ENCODE results near the gene OTX2. TPM values are rescaled to one million over a fixed set of nuclear protein-coding genes. Genes with fewer than 3 reads are reported as not detected.
A peak's percentile ranks its signal among the peaks of the same experiment; 100 is the strongest.

The OTX2 gene
- total RNA-seq, 4 donors from 2014 or later: not detected

GRCh38 chr14:56808383-56809269, 1.7 kb downstream of the OTX2 start:
- in situ Hi-C loops (cut with MboI; ENCODE audit: low pct_ligation_motif_present in 1 of 4, low pct_unique_long_range_greater_than_20kb in 1 of 4, low sequenced_read_pairs in 3 of 4): no loop called here
- H3K27me3 ChIP-seq: peaks cover 100% of the 10 kb centered on the region
- intact Hi-C loops (cut with DNase I; ENCODE audit: low total_unique reads): no loop called here
- H3K36me3 ChIP-seq: no peaks in the 10 kb centered on the region
- H3K9me3 ChIP-seq: no peaks in the 10 kb centered on the region
- peak overlapping the region in 1 of 4 donors; percentile 18 for H3K4me3 ChIP-seq
- DNase-seq: no peak
- H3K4me1 ChIP-seq: peaks cover 0 to 19% (median 11%) of the 10 kb centered on the region in 4 donors
- H3K27ac ChIP-seq: no peak overlapping the region
- 9 to 23% methylated on average over 11 to 58 of the region's 71 CpGs for WGBS, 2 donors (ENCODE audit: low coverage in 1 of 2)
- TF ChIP-seq POLR2A (IDR thresholded peaks at IDR 0.05): no peak
- no peak for TF ChIP-seq POLR2AphosphoS5 (IDR thresholded peaks at IDR 0.05)
- no peak for TF ChIP-seq EP300 (IDR thresholded peaks at IDR 0.05; ENCODE audit: low read depth)
- no peak for TF ChIP-seq CTCF (IDR thresholded peaks at IDR 0.05)

GRCh38 chr14:56808110-56808382, 2.2 kb downstream of the OTX2 start:
- TF ChIP-seq EP300 (IDR thresholded peaks at IDR 0.05; ENCODE audit: low read depth): no peak
- H3K36me3 ChIP-seq: no peaks in the 10 kb centered on the region
- DNase-seq: no peak
- peaks cover 100% of the 10 kb centered on the region for H3K27me3 ChIP-seq
- H3K4me1 ChIP-seq: peaks cover 0 to 19% (median 11%) of the 10 kb centered on the region in 4 donors
- intact Hi-C loops (cut with DNase I; ENCODE audit: low total_unique reads) (no loop called here), in situ Hi-C loops (cut with MboI; ENCODE audit: low pct_ligation_motif_present in 1 of 4, low pct_unique_long_range_greater_than_20kb in 1 of 4, low sequenced_read_pairs in 3 of 4) (no loop called here)
- WGBS, 2 donors (ENCODE audit: low coverage in 1 of 2): 3 to 16% methylated on average over 16 of the region's 16 CpGs
- H3K9me3 ChIP-seq: no peaks in the 10 kb centered on the region
- H3K27ac ChIP-seq: no peak overlapping the region
- peak overlapping the region in 1 of 4 donors; percentile 18 for H3K4me3 ChIP-seq

- in situ Hi-C loops (cut with MboI; ENCODE audit: low pct_ligation_motif_present in 1 of 4, low pct_unique_long_range_greater_than_20kb in 1 of 4, low sequenced_read_pairs in 3 of 4) (no loop called here), intact Hi-C loops (cut with DNase I; ENCODE audit: low total_unique reads) (no loop called here)
- H3K36me3 ChIP-seq: no peaks in the 10 kb centered on the region
- H3K27me3 ChIP-seq: peaks cover 100% of the 10 kb centered on the region
- no peak for DNase-seq
- no peak overlapping the region for H3K27ac ChIP-seq
- 7 to 18% methylated on average over 7 to 39 of the region's 39 CpGs for WGBS, 2 donors (ENCODE audit: low coverage in 1 of 2)
- H3K9me3 ChIP-seq: no peaks in the 10 kb centered on the region
- H3K4me1 ChIP-seq: peaks cover 0 to 19% (median 11%) of the 10 kb centered on the region in 4 donors
- TF ChIP-seq CTCF (IDR thresholded peaks at IDR 0.05): no peak
- no peak for TF ChIP-seq POLR2AphosphoS5 (IDR thresholded peaks at IDR 0.05)
- TF ChIP-seq EP300 (IDR thresholded peaks at IDR 0.05; ENCODE audit: low read depth): no peak
- no peak for TF ChIP-seq POLR2A (IDR thresholded peaks at IDR 0.05)
- H3K4me3 ChIP-seq: peak overlapping the region in 1 of 4 donors; percentile 18
Observed at GRCh38 chr14:56807386-56808109, 2.7 kb downstream of the OTX2 start.

- intact Hi-C loops (cut with DNase I; ENCODE audit: low total_unique reads): no loop called here
- H3K27ac ChIP-seq: no peak overlapping the region
- TF ChIP-seq POLR2AphosphoS5 (IDR thresholded peaks at IDR 0.05): no peak
- no peak for TF ChIP-seq EP300 (IDR thresholded peaks at IDR 0.05; ENCODE audit: low read depth)
- no peak for TF ChIP-seq CTCF (IDR thresholded peaks at IDR 0.05)
- H3K4me3 ChIP-seq: no peak overlapping the region
- H3K9me3 ChIP-seq: no peaks in the 10 kb centered on the region
- H3K36me3 ChIP-seq: no peaks in the 10 kb centered on the region
- H3K27me3 ChIP-seq: peaks cover 100% of the 10 kb centered on the region
- 18 to 42% methylated on average over 4 of the region's 4 CpGs for WGBS, 2 donors (ENCODE audit: low coverage in 1 of 2)
- peaks cover 0 to 16% (median 11%) of the 10 kb centered on the region in 4 donors for H3K4me1 ChIP-seq
- no peak for DNase-seq
- in situ Hi-C loops (cut with MboI; ENCODE audit: low pct_ligation_motif_present in 1 of 4, low pct_unique_long_range_greater_than_20kb in 1 of 4, low sequenced_read_pairs in 3 of 4): no loop called here
Observed at GRCh38 chr14:56806760-56807159, 3.5 kb downstream of the OTX2 start.

Data from transverse colon (tissue), 4 donors.